HUES6 (cell line): ENCODE measurements around the gene C1orf226.

Experiments used
- H3K27ac ChIP-seq: 2 replicates; pipeline ENCODE4 v1.7.0; 2013; ENCODE audit warnings: low read depth, mild to moderate bottlenecking, low read length, inconsistent platforms
- H3K27me3 ChIP-seq: 2 replicates; pipeline ENCODE4 v1.6.1; 2013; ENCODE audit warnings: low read length; ENCODE audit not compliant: control insufficient read depth, insufficient read depth
- H3K36me3 ChIP-seq: 2 replicates; pipeline ENCODE4 v1.6.1; 2013; ENCODE audit warnings: low read length; ENCODE audit not compliant: control insufficient read depth, insufficient read depth
- H3K4me1 ChIP-seq: 2 replicates; pipeline ENCODE4 v1.6.1; 2013; ENCODE audit warnings: low read length; ENCODE audit not compliant: control insufficient read depth, insufficient read depth
- H3K4me3 ChIP-seq: 2 replicates; pipeline ENCODE4 v1.5.1; 2013; ENCODE audit warnings: low read depth, low read length
- H3K9ac ChIP-seq: one replicate; pipeline ENCODE4 v1.6.1; 2013; ENCODE audit warnings: mild to moderate bottlenecking, low read length
- H3K9me3 ChIP-seq: 2 replicates; pipeline ENCODE4 v1.6.1; 2013; ENCODE audit warnings: low read depth, low read length; ENCODE audit not compliant: control insufficient read depth, insufficient read depth

The C1orf226 gene

GRCh38 chr1:162384601-162385279 lies 3.2 kb downstream of the C1orf226 start:
- H3K9me3 ChIP-seq = no peaks in the 10 kb centered on the region
- peaks cover 18% of the 10 kb centered on the region for H3K36me3 ChIP-seq
- no peak overlapping the region for H3K4me3 ChIP-seq
- H3K27me3 ChIP-seq = no peaks in the 10 kb centered on the region
- peaks cover 5% of the 10 kb centered on the region; the same call in 1 of the 2 replicates for H3K4me1 ChIP-seq
- H3K9ac ChIP-seq = no peak overlapping the region
- H3K27ac ChIP-seq = no peak overlapping the region

- Histone ChIP-seq H3K4me1 (peaks cover 8% of the 10 kb centered on the region; the same call in 1 of the 2 replicates), H3K27ac (no peak overlapping the region), H3K9ac (no peak overlapping the region), H3K36me3 (peaks cover 18% of the 10 kb centered on the region), H3K4me3 (no peak overlapping the region), H3K27me3 (no peaks in the 10 kb centered on the region), H3K9me3 (no peaks in the 10 kb centered on the region)
Measured at GRCh38 chr1:162385280-162385623, 3.7 kb downstream of the C1orf226 start.

GRCh38 chr1:162385702-162386101 lies 4.2 kb downstream of the C1orf226 start:
- Histone ChIP-seq H3K27me3 (no peaks in the 10 kb centered on the region), H3K27ac (no peak overlapping the region), H3K4me3 (no peak overlapping the region), H3K4me1 (peaks cover 10% of the 10 kb centered on the region; the same call in 1 of the 2 replicates), H3K36me3 (peaks cover 18% of the 10 kb centered on the region), H3K9ac (no peak overlapping the region), H3K9me3 (no peaks in the 10 kb centered on the region)

- H3K9ac ChIP-seq = no peak overlapping the region
- H3K27ac ChIP-seq = no peak overlapping the region
- peaks cover 18% of the 10 kb centered on the region for H3K36me3 ChIP-seq
- no peaks in the 10 kb centered on the region for H3K9me3 ChIP-seq
- no peak overlapping the region for H3K4me3 ChIP-seq
- H3K4me1 ChIP-seq = peaks cover 14% of the 10 kb centered on the region
- no peaks in the 10 kb centered on the region for H3K27me3 ChIP-seq
Measured at GRCh38 chr1:162386292-162387225, 5.0 kb downstream of the C1orf226 start.

GRCh38 chr1:162387226-162388082 lies 5.9 kb downstream of the C1orf226 start:
- H3K9ac ChIP-seq = no peak overlapping the region
- no peak overlapping the region for H3K27ac ChIP-seq
- H3K27me3 ChIP-seq = no peaks in the 10 kb centered on the region
- H3K9me3 ChIP-seq = no peaks in the 10 kb centered on the region
- no peak overlapping the region for H3K4me3 ChIP-seq
- peaks cover 12% of the 10 kb centered on the region for H3K36me3 ChIP-seq
- peaks cover 19% of the 10 kb centered on the region for H3K4me1 ChIP-seq

- H3K27ac ChIP-seq = no peak overlapping the region
- no peak overlapping the region for H3K9ac ChIP-seq
- H3K9me3 ChIP-seq = no peaks in the 10 kb centered on the region
- no peaks in the 10 kb centered on the region for H3K27me3 ChIP-seq
- H3K36me3 ChIP-seq = peaks cover 10% of the 10 kb centered on the region
- H3K4me3 ChIP-seq = no peak overlapping the region
- peaks cover 19% of the 10 kb centered on the region for H3K4me1 ChIP-seq
Measured at GRCh38 chr1:162388083-162388594, 6.6 kb downstream of the C1orf226 start.

GRCh38 chr1:162388615-162389014 lies 7.1 kb downstream of the C1orf226 start:
- Histone ChIP-seq H3K27ac (no peak overlapping the region), H3K9ac (no peak overlapping the region), H3K4me1 (peaks cover 19% of the 10 kb centered on the region), H3K36me3 (peaks cover 5% of the 10 kb centered on the region), H3K4me3 (no peak overlapping the region), H3K27me3 (no peaks in the 10 kb centered on the region), H3K9me3 (no peaks in the 10 kb centered on the region)

GRCh38 chr1:162389021-162389818 lies 7.7 kb downstream of the C1orf226 start:
- Histone ChIP-seq H3K36me3 (no peaks in the 10 kb centered on the region; the same call in 1 of the 2 replicates), H3K27me3 (no peaks in the 10 kb centered on the region), H3K9ac (no peak overlapping the region), H3K4me3 (no peak overlapping the region), H3K27ac (no peak overlapping the region), H3K4me1 (peaks cover 19% of the 10 kb centered on the region), H3K9me3 (no peaks in the 10 kb centered on the region)

- Histone ChIP-seq H3K9ac (no peak overlapping the region), H3K27me3 (no peaks in the 10 kb centered on the region), H3K36me3 (no peaks in the 10 kb centered on the region; the same call in 1 of the 2 replicates), H3K9me3 (no peaks in the 10 kb centered on the region), H3K27ac (no peak overlapping the region), H3K4me3 (no peak overlapping the region), H3K4me1 (peaks cover 19% of the 10 kb centered on the region)
Measured at GRCh38 chr1:162389971-162390370, 8.4 kb downstream of the C1orf226 start.
